ENCODE data around the gene CELA3B. TPM values are rescaled to one million over a fixed set of nuclear protein-coding genes. Genes with fewer than 3 reads are reported as not detected.

CELA3B gene
- total and polyA plus RNA-seq, 2 of the 8 experiments (the other 6 are each of a cell fraction or from before 2014, with no cell fraction given), result not detected

DNA sequence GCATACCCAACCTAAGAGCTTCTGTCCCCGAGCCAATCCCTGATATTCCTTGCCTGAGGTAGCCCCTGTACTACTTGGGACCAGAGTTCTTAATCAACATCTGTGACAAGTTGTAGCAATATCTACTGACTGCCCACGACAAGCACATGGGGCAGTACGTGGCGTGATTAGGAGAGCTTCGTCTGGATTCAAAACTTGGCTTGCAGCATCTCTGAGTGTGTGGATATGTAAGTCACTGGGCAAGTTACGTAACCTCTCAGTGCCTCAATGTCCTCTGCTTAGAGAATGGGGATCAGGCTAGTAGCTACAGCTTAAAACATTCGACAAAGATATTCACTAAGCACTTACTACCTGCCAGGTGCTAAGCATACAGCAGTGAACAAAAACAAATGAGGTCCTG lies 44.7 kb upstream of the CELA3B start:
- H2AFZ ChIP-seq (ENCODE audit: low read length), result no peak overlapping the region
- H3K23ac ChIP-seq (ENCODE audit: insufficient read length), result no peak overlapping the region
- no peak overlapping the region; the same call in 1 of the 2 replicates for H3K18ac ChIP-seq (ENCODE audit: extremely low read depth, low read length)
- no peaks in the 10 kb centered on the region for H3K9me3 ChIP-seq (ENCODE audit: insufficient read depth in 2 of 2, low read depth in 1 of 2, low read length in 1 of 2)
- no peak overlapping the region for H3K14ac ChIP-seq (ENCODE audit: insufficient read length)
- H4K91ac ChIP-seq (replicated peaks; ENCODE audit: insufficient read length, low read length), result no peak overlapping the region
- CTCF ChIA-PET (ENCODE audit: partially characterized antibody), result interaction anchor here (1.3 to 3.7 kb wide), 3 partner anchors 12 to 31 kb away, joined by 3 to 11 read pairs (median 4); no protein-coding TSS in a partner anchor
- H2AK5ac ChIP-seq (ENCODE audit: low read depth, low read length), result no peak overlapping the region
- H3K4ac ChIP-seq (replicated peaks; ENCODE audit: insufficient read length, low read depth, low read length), result no peak overlapping the region
- no peaks in the 10 kb centered on the region for H3K27me3 ChIP-seq (replicated peaks in 1 of 4; ENCODE audit: control insufficient read depth in 3 of 4, extremely low read depth in 1 of 4, insufficient read depth in 3 of 4, low read length in 3 of 4)
- peaks cover 4 to 21% of the 10 kb centered on the region in 2 experiments for H4K20me1 ChIP-seq (replicated peaks in 1 of 2; ENCODE audit: control insufficient read depth in 1 of 2, insufficient read depth in 2 of 2, low read length in 2 of 2)
- H3K79me2 ChIP-seq (ENCODE audit: control insufficient read depth in 1 of 2, insufficient read depth in 2 of 2, low read length in 2 of 2), result peaks cover 6 to 71% of the 10 kb centered on the region in 2 experiments; a peak in 3 of 4 replicates
- H3K4me1 ChIP-seq (replicated peaks in 1 of 4; ENCODE audit: control insufficient read depth in 3 of 4, insufficient read depth in 4 of 4, low read length in 3 of 4), result peaks cover 8 to 47% (median 27%) of the 10 kb centered on the region in 4 experiments
- no peak overlapping the region for H3K4me3 ChIP-seq (ENCODE audit: extremely low read depth in 1 of 4, insufficient read depth in 2 of 4, low read depth in 3 of 4, low read length in 4 of 4)
- 88% methylated on average over 7 of the region's 7 CpGs; no CpG with 5 or more reads in 1 of the 2 experiments for WGBS, 2 experiments (ENCODE audit: extremely low coverage in 1 of 2, insufficient coverage in 1 of 2, insufficient read length in 1 of 2, insufficient replicate concordance in 2 of 2, low coverage in 1 of 2, low lambda C conversion rate in 2 of 2, missing lambda C conversion rate in 1 of 2)
- no peak overlapping the region for H3K27ac ChIP-seq (ENCODE audit: low read depth, low read length)
- H2BK120ac ChIP-seq (replicated peaks; ENCODE audit: low read depth, low read length), result no peak overlapping the region
- H4K5ac ChIP-seq (ENCODE audit: insufficient read length, low read depth, low read length), result no peak overlapping the region
- peaks cover 8% of the 10 kb centered on the region for H3K23me2 ChIP-seq (ENCODE audit: low read depth, low read length)
- 0 out of 2 replicates have a peak overlapping the region, but pooled peaks have one; percentile 89 for H2BK15ac ChIP-seq (ENCODE audit: low read length)
- no peaks in the 10 kb centered on the region for H3K36me3 ChIP-seq (ENCODE audit: control insufficient read depth in 2 of 4, insufficient read depth in 4 of 4, low read length in 3 of 4)
- H3K9ac ChIP-seq (replicated peaks in 1 of 4; ENCODE audit: extremely low read depth in 1 of 4, low read depth in 3 of 4, low read length in 3 of 4), result peak overlapping the region in 2 of 4 experiments; percentile 38 to 51; a peak in 2 of 7 replicates
- peaks cover 29% of the 10 kb centered on the region for H3K79me1 ChIP-seq (ENCODE audit: low read depth, low read length)
- POLR2A ChIA-PET (ENCODE audit: partially characterized antibody), result interaction anchor here (1.0 to 5.9 kb wide), 3 partner anchors 9 to 17 kb away, joined by 4 to 36 read pairs (median 6); no protein-coding TSS in a partner anchor
- no peak overlapping the region for H3K56ac ChIP-seq (replicated peaks; ENCODE audit: insufficient read length, low read depth, low read length)
- no peak overlapping the region for H2BK20ac ChIP-seq (ENCODE audit: low read length)
- no peak overlapping the region for H3K4me2 ChIP-seq (ENCODE audit: insufficient read depth in 1 of 2, low read depth in 2 of 2, low read length in 2 of 2)
- no peak overlapping the region for H2BK5ac ChIP-seq (ENCODE audit: low read depth, low read length)
- no peak overlapping the region for H2BK12ac ChIP-seq (ENCODE audit: low read depth, low read length)
- no peak for TF ChIP-seq SUZ12 (IDR thresholded peaks at IDR 0.05; ENCODE audit: low read length)
- TF ChIP-seq KDM5A (IDR thresholded peaks at IDR 0.05; ENCODE audit: low read length), result no peak
- TF ChIP-seq MAFK (IDR thresholded peaks at IDR 0.05; ENCODE audit: low read depth, low read length), result no peak
- 0 out of 2 replicates have a peak, but pooled peaks have one; percentile 8 for TF ChIP-seq CEBPB (IDR thresholded peaks at IDR 0.05; ENCODE audit: low read depth, low read length)
- FAIRE-seq (no peak), DNase-seq (ENCODE audit: low read depth in 1 of 2, low spot score in 2 of 2) (no peak)
- H4K8ac ChIP-seq (ENCODE audit: extremely low read depth, insufficient read depth, low read length), result no peak overlapping the region

All from H1 (cell line).